Thoracic aorta (tissue), 2 donors: Measurements from ENCODE around the gene FSTL3. TPM values are rescaled to one million over a fixed set of nuclear protein-coding genes. Genes with fewer than 3 reads are reported as not detected.
"Not testable (repeated sequence)": the region's sequence is repeated elsewhere in the genome, so short reads cannot be mapped to it uniquely, and the experiment has no call there.

Source experiments
- ATAC-seq: fragments of 150-250 bp; one replicate; pipeline ENCODE4 v1.8.0; 2017; ENCODE audit warnings: low read depth; ENCODE audit not compliant: insufficient number of reproducible peaks, low FRiP score
- DNase-seq: peaks from one replicate; pipeline ENCODE4 v3.0.0-alpha.2; 2020; ENCODE audit warnings: low spot score
- H3K27ac ChIP-seq, 2 donors: fragments of 200-600 bp; sonication (generic); 1 replicate in 1 of 2; 2 replicates in 1 of 2; pipeline ENCODE4 v1.5.1; 2016; ENCODE audit warnings: mild to moderate bottlenecking in 2 of 2, moderate library complexity in 2 of 2
- H3K27me3 ChIP-seq: fragments of 200-600 bp; sonication (generic); replicated peaks from 2 replicates; pipeline ENCODE4 v1.6.0; 2016; ENCODE audit warnings: mild to moderate bottlenecking; ENCODE audit not compliant: insufficient read depth
- H3K36me3 ChIP-seq: fragments of 200-600 bp; sonication (generic); one replicate; pipeline ENCODE4 v1.5.1; 2016
- H3K4me1 ChIP-seq, 2 donors: fragments of 200-600 bp; sonication (generic); 1 replicate in 1 of 2; 2 replicates in 1 of 2; pipeline versions ENCODE4 v1.5.1 to v1.6.0; 2016; ENCODE audit warnings: low read depth in 2 of 2, mild to moderate bottlenecking in 1 of 2; ENCODE audit not compliant: control insufficient read depth in 1 of 2
- H3K4me3 ChIP-seq: fragments of 200-600 bp; sonication (generic); 2 replicates; pipeline ENCODE4 v1.5.1; 2016; ENCODE audit warnings: mild to moderate bottlenecking
- H3K9me3 ChIP-seq: fragments of 200-600 bp; sonication (generic); 2 replicates; pipeline ENCODE4 v1.5.1; 2016
- total RNA-seq, 2 donors: library from RNA; depleted of rRNA; stranded (reverse); fragments of >200 nt; gene quantifications; one replicate each; pipeline versions ENCODE4 v1.1.0 to v1.2.3, GENCODE V29; 2016
- TF ChIP-seq, protein P1 (sequence below): fragments of 200-600 bp; sonication (generic); IDR thresholded peaks from one replicate; pipeline ENCODE4 v1.5.1; 2019; ENCODE audit warnings: antibody characterized with exemption

FSTL3 gene
- total RNA-seq, 2 donors from 2014 or later = 361 to 595 TPM

DNA sequence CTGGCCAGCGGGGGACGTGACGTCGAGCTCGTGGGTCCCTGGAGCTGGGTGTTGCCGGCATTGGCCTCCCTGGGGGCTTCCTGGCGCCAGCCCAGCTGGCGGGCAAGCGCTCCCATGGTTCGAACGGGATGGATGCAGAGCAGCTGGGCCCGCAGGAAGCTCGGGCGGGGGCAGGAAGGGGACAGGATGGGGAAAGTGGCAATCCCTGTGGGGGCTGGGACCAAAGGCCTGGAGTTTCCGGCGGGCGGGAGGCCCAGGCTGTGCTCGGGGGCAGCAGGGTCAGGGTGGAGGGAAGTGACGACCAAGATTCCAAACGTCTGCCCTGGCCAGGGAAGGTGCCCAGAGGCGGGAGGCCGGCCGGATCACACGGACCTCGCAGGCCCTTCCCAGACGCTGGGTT lies 51.8 kb downstream of the FSTL3 start:
- TF ChIP-seq, protein P1, sequence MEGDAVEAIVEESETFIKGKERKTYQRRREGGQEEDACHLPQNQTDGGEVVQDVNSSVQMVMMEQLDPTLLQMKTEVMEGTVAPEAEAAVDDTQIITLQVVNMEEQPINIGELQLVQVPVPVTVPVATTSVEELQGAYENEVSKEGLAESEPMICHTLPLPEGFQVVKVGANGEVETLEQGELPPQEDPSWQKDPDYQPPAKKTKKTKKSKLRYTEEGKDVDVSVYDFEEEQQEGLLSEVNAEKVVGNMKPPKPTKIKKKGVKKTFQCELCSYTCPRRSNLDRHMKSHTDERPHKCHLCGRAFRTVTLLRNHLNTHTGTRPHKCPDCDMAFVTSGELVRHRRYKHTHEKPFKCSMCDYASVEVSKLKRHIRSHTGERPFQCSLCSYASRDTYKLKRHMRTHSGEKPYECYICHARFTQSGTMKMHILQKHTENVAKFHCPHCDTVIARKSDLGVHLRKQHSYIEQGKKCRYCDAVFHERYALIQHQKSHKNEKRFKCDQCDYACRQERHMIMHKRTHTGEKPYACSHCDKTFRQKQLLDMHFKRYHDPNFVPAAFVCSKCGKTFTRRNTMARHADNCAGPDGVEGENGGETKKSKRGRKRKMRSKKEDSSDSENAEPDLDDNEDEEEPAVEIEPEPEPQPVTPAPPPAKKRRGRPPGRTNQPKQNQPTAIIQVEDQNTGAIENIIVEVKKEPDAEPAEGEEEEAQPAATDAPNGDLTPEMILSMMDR = no peak
- ATAC-seq (no peak), DNase-seq (no peak)
- H3K27ac ChIP-seq = no peak overlapping the region
- no peaks in the 10 kb centered on the region for H3K9me3 ChIP-seq
- H3K4me3 ChIP-seq = no peak overlapping the region
- H3K36me3 ChIP-seq = no peaks in the 10 kb centered on the region
- H3K4me1 ChIP-seq = no peaks in the 10 kb centered on the region
- H3K27me3 ChIP-seq = no peaks in the 10 kb centered on the region

GRCh38 chr19:729564-729963 lies 53.4 kb downstream of the FSTL3 start:
- not testable (repeated sequence) for DNase-seq, ATAC-seq, H3K27me3 ChIP-seq, H3K36me3 ChIP-seq, H3K4me1 ChIP-seq, H3K4me3 ChIP-seq, H3K9me3 ChIP-seq, H3K27ac ChIP-seq

GRCh38 chr19:729965-730668 lies 53.9 kb downstream of the FSTL3 start:
- no peaks in the 10 kb centered on the region for H3K36me3 ChIP-seq

DNA sequence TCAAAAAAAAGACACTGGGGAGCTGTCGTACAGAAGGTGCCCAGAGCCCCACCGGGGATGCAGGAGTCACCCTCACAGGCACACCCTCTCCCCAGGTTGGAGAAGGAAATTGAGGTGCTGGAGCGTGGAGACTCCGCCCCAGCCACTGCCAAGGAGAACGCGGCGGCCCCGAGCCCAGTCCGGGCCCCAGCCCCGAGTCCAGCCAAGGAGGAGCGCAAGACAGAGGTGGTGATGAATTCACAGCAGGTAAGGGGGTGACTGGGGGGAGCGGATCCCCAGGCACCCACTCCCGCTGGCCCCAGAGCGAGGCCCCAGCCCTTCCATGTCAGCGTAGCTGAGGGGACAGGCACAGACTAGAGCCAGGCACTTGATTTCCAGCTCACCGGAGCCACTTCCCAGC lies 54.8 kb downstream of the FSTL3 start:
- H3K9me3 ChIP-seq = no peaks in the 10 kb centered on the region
- H3K27me3 ChIP-seq = no peaks in the 10 kb centered on the region
- DNase-seq (no peak), ATAC-seq (no peak)
- no peak overlapping the region for H3K27ac ChIP-seq
- H3K36me3 ChIP-seq = no peaks in the 10 kb centered on the region
- no peak overlapping the region for H3K4me3 ChIP-seq
- TF ChIP-seq, protein P1 = no peak
- H3K4me1 ChIP-seq = no peaks in the 10 kb centered on the region

More at GRCh38 chr19:729965-730668, 53.9 kb downstream of the FSTL3 start:
- Histone ChIP-seq H3K27ac (no peak overlapping the region), H3K9me3 (no peaks in the 10 kb centered on the region), H3K4me1 (no peaks in the 10 kb centered on the region), H3K4me3 (no peak overlapping the region), H3K27me3 (no peaks in the 10 kb centered on the region)
- no peak for DNase-seq
- TF ChIP-seq, protein P1 = no peak
- no peak for ATAC-seq

- ATAC-seq (no peak), DNase-seq (no peak)
- no peaks in the 10 kb centered on the region for H3K36me3 ChIP-seq
- TF ChIP-seq, protein P1 = no peak
- H3K4me1 ChIP-seq = no peaks in the 10 kb centered on the region
- no peaks in the 10 kb centered on the region for H3K9me3 ChIP-seq
- no peak overlapping the region for H3K27ac ChIP-seq
- H3K4me3 ChIP-seq = no peak overlapping the region
- no peaks in the 10 kb centered on the region for H3K27me3 ChIP-seq
Measured at GRCh38 chr19:732148-733069, 56.2 kb downstream of the FSTL3 start.

Other genes with a start within 250 kb of the FSTL3 start
- 10 to 100 TPM; 17.2 to 18.8 TPM for gene SHC2, start 215.4 kb upstream of the FSTL3 start, total RNA-seq
- under 1 TPM in 1 of 2 donors, not detected in 1; 0.92 TPM for gene MADCAM1, start 179.9 kb upstream of the FSTL3 start, total RNA-seq
- gene TPGS1, start 168.9 kb upstream of the FSTL3 start, total RNA-seq = 10 to 100 TPM; 34.1 to 94.1 TPM
- 10 to 100 TPM; 40.2 to 86.2 TPM for gene CDC34, start 144.6 kb upstream of the FSTL3 start, total RNA-seq
- under 1 TPM in 1 of 2 donors, not detected in 1; 0.54 TPM for gene GZMM, start 132.3 kb upstream of the FSTL3 start, total RNA-seq
- gene BSG, start 103.8 kb upstream of the FSTL3 start, total RNA-seq = 100 to 1,000 TPM; 344 to 575 TPM
- gene HCN2, start 86.5 kb upstream of the FSTL3 start, total RNA-seq = not detected
- 10 to 100 TPM; 23.8 to 30.9 TPM for gene POLRMT, start 42.9 kb upstream of the FSTL3 start, total RNA-seq
- under 1 TPM; 0.27 to 0.56 TPM for gene FGF22, start 36.5 kb upstream of the FSTL3 start, total RNA-seq
- gene RNF126, start 13.2 kb upstream of the FSTL3 start, total RNA-seq = 10 to 100 TPM; 47.8 to 61.9 TPM
- gene PRSS57, start 19.1 kb downstream of the FSTL3 start, total RNA-seq = not detected
- gene PALM, start 32.5 kb downstream of the FSTL3 start, total RNA-seq = 10 to 100 TPM; 14.4 to 28.4 TPM
- 1 to 10 TPM in 1 of 2 donors, not detected in 1; 2.2 TPM for gene MISP, start 74.7 kb downstream of the FSTL3 start, total RNA-seq
- 100 to 1,000 TPM; 149 to 163 TPM for gene PTBP1, start 121.1 kb downstream of the FSTL3 start, total RNA-seq
- not detected for gene PLPPR3, start 145.6 kb downstream of the FSTL3 start, total RNA-seq
- gene AZU1, start 151.4 kb downstream of the FSTL3 start, total RNA-seq = 1 to 10 TPM in 1 of 2 donors, not detected in 1; 1.1 TPM
- not detected for gene PRTN3, start 164.6 kb downstream of the FSTL3 start, total RNA-seq
- under 1 TPM in 1 of 2 donors, not detected in 1; 0.41 TPM for gene ELANE, start 175.9 kb downstream of the FSTL3 start, total RNA-seq
- 100 to 1,000 TPM; 472 to 781 TPM for gene CFD, start 183.3 kb downstream of the FSTL3 start, total RNA-seq
- gene MED16, start 216.8 kb downstream of the FSTL3 start, total RNA-seq = 10 to 100 TPM; 29.1 to 38.0 TPM
- not detected for gene RNU6-9, start 217.1 kb downstream of the FSTL3 start, total RNA-seq
- gene R3HDM4, start 236.8 kb downstream of the FSTL3 start, total RNA-seq = 10 to 100 TPM; 37.6 to 42.4 TPM
- gene KISS1R, start 240.9 kb downstream of the FSTL3 start, total RNA-seq = not detected
- 10 to 100 TPM in 1 of 2 donors, 1 to 10 TPM in 1; 3.3 to 11.2 TPM for gene ARID3A, start 249.6 kb downstream of the FSTL3 start, total RNA-seq